Measurements from ENCODE around the gene EPC2. TPM values are rescaled to one million over a fixed set of nuclear protein-coding genes. Genes with fewer than 3 reads are reported as not detected.

The EPC2 gene
- total and polyA plus RNA-seq, 2 experiments from 2014 or later: 6.3 to 27.0 TPM

GRCh38 chr2:148649936-148650335 lies 5.4 kb downstream of the EPC2 start (continued):
- TF ChIP-seq ETS1 (IDR thresholded peaks at IDR 0.05): no peak
- no peak for TF ChIP-seq POLR2AphosphoS5 (IDR thresholded peaks at IDR 0.05; ENCODE audit: low read depth)

GRCh38 chr2:148650881-148651280 lies 6.3 kb downstream of the EPC2 start:
- no peak for ATAC-seq
- TF ChIP-seq JUNB (IDR thresholded peaks at IDR 0.05; ENCODE audit: unreplicated experiment) (no peak), EZH2phosphoT487 (IDR thresholded peaks at IDR 0.05; ENCODE audit: unreplicated experiment) (no peak), ZNF462 (CRISPR knock-in tag; IDR thresholded peaks at IDR 0.05) (no peak), ZNF331 (CRISPR knock-in tag; IDR thresholded peaks at IDR 0.05; ENCODE audit: low read depth) (no peak), ETS1 (IDR thresholded peaks at IDR 0.05) (no peak)
- Histone ChIP-seq H3K36me3 (ENCODE audit: insufficient read depth) (no peaks in the 10 kb centered on the region), H3K4me1 (ENCODE audit: insufficient read depth) (peaks cover 26% of the 10 kb centered on the region), H2AFZ (no peak overlapping the region), H3K9me2 (ENCODE audit: insufficient read depth) (no peaks in the 10 kb centered on the region), H3K27ac (ENCODE audit: low read depth) (no peak overlapping the region), H3F3A (replicated peaks; ENCODE audit: low read depth) (0 out of 2 replicates have a peak, but pooled peaks cover 2% of the 10 kb centered on the region), H4K20me1 (replicated peaks; ENCODE audit: insufficient read depth) (peaks cover 66% of the 10 kb centered on the region), H3K27me3 (ENCODE audit: insufficient read depth) (no peaks in the 10 kb centered on the region), H3K4me2 (no peak overlapping the region), H3K4me3 (no peak overlapping the region), H3K79me2 (replicated peaks; ENCODE audit: insufficient read depth) (peaks cover 100% of the 10 kb centered on the region)
- no peak overlapping the region for H3K27ac Mint-ChIP-seq
- no peak overlapping the region for H3K4me3 Mint-ChIP-seq
- DNase-seq (ENCODE audit: low spot score): no peak
- H3K4me1 Mint-ChIP-seq: peaks cover 51% of the 10 kb centered on the region
- no peaks in the 10 kb centered on the region for H3K36me3 Mint-ChIP-seq (ENCODE audit: low read depth)
- H3K27me3 Mint-ChIP-seq (ENCODE audit: insufficient read depth, low read depth, poor library complexity): peaks cover 5% of the 10 kb centered on the region
- no peaks in the 10 kb centered on the region for H3K9me3 Mint-ChIP-seq

Data from GM23338 (cell line).